GM12878 (cell line): ENCODE measurements around the gene SHISAL2B. TPM values are rescaled to one million over a fixed set of nuclear protein-coding genes. Genes with fewer than 3 reads are reported as not detected.

Source experiments
- ATAC-seq: fragments of 200-7000 bp; cut with Tn5 transposase; 3 replicates; pipeline ENCODE4 v1.9.1; 2020; ENCODE audit warnings: mild to moderate bottlenecking, moderate library complexity
- BruUV-seq: library from RNA; stranded (reverse); fragments of 400-500 nt; replicated peaks from 2 replicates; lab custom pipeline; 2021; lab: Mats Ljungman, UMichigan
- CTCF ChIA-PET: fragments of 300-600 bp; sonication (Branson Sonifier 250); formaldehyde crosslinking; extraction: SDS; loops from one replicate; lab custom pipeline; 2021; ENCODE audit warnings: inconsistent platforms; lab: Yijun Ruan, JAX
- POLR2A ChIA-PET: fragments of 350-600 bp; formaldehyde crosslinking; extraction: SDS; loops from one replicate; lab custom pipeline; 2021; ENCODE audit warnings: inconsistent platforms; lab: Charles Lee
- RAD21 ChIA-PET: fragments of 300-600 bp; sonication (Branson Sonifier 250); formaldehyde crosslinking; loops from one replicate; lab custom pipeline; 2023; ENCODE audit warnings: antibody characterized with exemption; ENCODE audit not compliant: unreplicated experiment; lab: Charles Lee
- SMC1A ChIA-PET: fragments of 300-600 bp; sonication (Branson Sonifier 250); formaldehyde crosslinking; loops from one replicate; lab custom pipeline; 2023; ENCODE audit not compliant: unreplicated experiment, uncharacterized antibody; lab: Charles Lee
- DNase-seq: peaks from one replicate; pipeline ENCODE4 v3.0.0-alpha.2; 2011; ENCODE audit warnings: low read depth, low spot score
- FAIRE-seq: peaks from 3 replicates; lab custom pipeline; 2011; peaks lifted over from hg19 to GRCh38; lab: Jason Lieb, UNC
- H2AFZ ChIP-seq: 2 replicates; pipeline ENCODE4 v1.6.0; 2011; ENCODE audit warnings: low read depth, low read length, control low read depth; ENCODE audit not compliant: control insufficient read depth
- H3K27ac ChIP-seq: 2 replicates; pipeline ENCODE4 v1.5.1; 2011; ENCODE audit warnings: control low read depth; ENCODE audit not compliant: control insufficient read depth, insufficient read depth
- H3K27me3 ChIP-seq, 2 experiments: replicated peaks in 1 of 2; 2 replicates each; pipeline versions ENCODE4 v1.6.0 to v1.6.1; 2011; ENCODE audit warnings: low read length in 1 of 2; ENCODE audit not compliant: control insufficient read depth in 2 of 2, insufficient read depth in 2 of 2
- H3K36me3 ChIP-seq, 2 experiments: 2 replicates each; pipeline ENCODE4 v1.5.1; 2011; ENCODE audit warnings: low read length in 1 of 2; ENCODE audit not compliant: control insufficient read depth in 2 of 2, insufficient read depth in 2 of 2
- H3K4me1 ChIP-seq: 2 replicates; pipeline ENCODE4 v1.6.1; 2011; ENCODE audit warnings: mild to moderate bottlenecking, low read length, moderate library complexity, mixed read lengths; ENCODE audit not compliant: control insufficient read depth, insufficient read depth
- H3K4me2 ChIP-seq: 2 replicates; pipeline ENCODE4 v1.6.0; 2011; ENCODE audit warnings: control low read depth; ENCODE audit not compliant: control insufficient read depth, insufficient read depth
- H3K4me3 ChIP-seq: fragments of 200-600 bp; sonication (generic); 2 replicates; pipeline ENCODE4 v1.5.1; 2016
- H3K79me2 ChIP-seq: 2 replicates; pipeline ENCODE4 v1.6.0; 2011; ENCODE audit warnings: low read length; ENCODE audit not compliant: control insufficient read depth, insufficient read depth
- H3K9ac ChIP-seq: 2 replicates; pipeline ENCODE4 v1.8.0; 2011; ENCODE audit warnings: low read length, control low read depth, mixed read lengths; ENCODE audit not compliant: control insufficient read depth, insufficient read depth
- H3K9me3 ChIP-seq: replicated peaks from 3 replicates; pipeline ENCODE4 v1.5.1; 2011; ENCODE audit warnings: mild to moderate bottlenecking, low read length; ENCODE audit not compliant: control insufficient read depth, insufficient read depth
- H4K20me1 ChIP-seq: 2 replicates; pipeline ENCODE4 v1.6.0; 2011; ENCODE audit not compliant: control insufficient read depth, insufficient read depth
- CHD2 ChIP-seq: IDR thresholded peaks from 2 replicates; pipeline ENCODE4 v1.6.1; 2011; ENCODE audit warnings: low read depth, low read length, improper control_type of control experiment, borderline replicate concordance
- HDGF ChIP-seq: fragments of 450-650 bp; IDR thresholded peaks from 2 replicates; pipeline ENCODE4 v1.6.1; 2016; ENCODE audit warnings: antibody characterized with exemption
- JUND ChIP-seq: IDR thresholded peaks from 2 replicates; pipeline ENCODE4 v1.6.1; 2012; ENCODE audit warnings: low read depth, mild to moderate bottlenecking, low read length, improper control_type of control experiment, moderate library complexity
- NR2F1 ChIP-seq: fragments of 450-650 bp; conservative IDR thresholded peaks from 2 replicates; pipeline ENCODE4 v1.6.1; 2017; ENCODE audit warnings: mild to moderate bottlenecking
- POLR2AphosphoS2 ChIP-seq: IDR thresholded peaks from 2 replicates; pipeline ENCODE4 v1.6.1; 2011; ENCODE audit warnings: low read depth, mild to moderate bottlenecking, low read length, improper control_type of control experiment, moderate library complexity
- RCOR1 ChIP-seq: conservative IDR thresholded peaks from 2 replicates; pipeline ENCODE4 v1.6.1; 2012; ENCODE audit warnings: low read depth, low read length, improper control_type of control experiment
- RUNX3 ChIP-seq: IDR thresholded peaks from 2 replicates; pipeline ENCODE4 v1.6.1; 2012; ENCODE audit warnings: low read length, inconsistent platforms
- SIN3A ChIP-seq: IDR thresholded peaks from 2 replicates; pipeline ENCODE4 v1.6.1; 2012; ENCODE audit warnings: low read depth, low read length, improper control_type of control experiment
- ZSCAN29 ChIP-seq: fragments of 450-650 bp; IDR thresholded peaks from 2 replicates; pipeline ENCODE4 v1.6.1; 2017; ENCODE audit warnings: mild to moderate bottlenecking, moderate library complexity
- WGBS: methylation state at CpG from one replicate; pipeline ENCODE4 v1.1.6; 2016; ENCODE audit warnings: low lambda C conversion rate; ENCODE audit not compliant: insufficient replicate concordance, insufficient coverage; ENCODE audit errors: missing lambda C conversion rate; 5-methylcytosine and 5-hydroxymethylcytosine counted together
- in situ Hi-C: fragments of 300-500 bp; cut with MboI; formaldehyde crosslinking; loops from 9 replicates; pipeline ENCODE4 v1.14.3; 2018; ENCODE audit warnings: mixed read lengths
- intact Hi-C: fragments of 100-400 bp; cut with micrococcal nuclease; formaldehyde crosslinking; loops from one replicate; pipeline ENCODE4 v1.14.2; 2022; ENCODE audit not compliant: unreplicated experiment
- polyA plus RNA-seq, 11 experiments: library from polyadenylated mRNA; depleted of rRNA in 4 of 11; unstranded in 6 of 11; stranded (reverse) in 5 of 11; fragments of >200 nt; fragmentation: Nextera tagmentation in 4 of 11; fragmentation: Illumina TruSeq in 1 of 11; extraction: Ambion mirVana in 4 of 11; extraction: Trizol in 1 of 11; gene quantifications; 1 replicate in 1 of 11; 2 replicates in 10 of 11; pipeline versions ENCODE4 v1.2.1 to v1.2.3, GENCODE V29; 2011 to 2016; ENCODE audit warnings: inconsistent platforms in 2 of 11, missing spikeins in 2 of 11, low read depth in 1 of 11
- total RNA-seq, 4 experiments: library from RNA; depleted of rRNA in 3 of 4; stranded (reverse); fragments of >200 nt in 3 of 4; fragmentation: Illumina TruSeq in 1 of 4; extraction: Trizol in 1 of 4; gene quantifications; 2 replicates each; pipeline versions ENCODE4 v1.2.1 to v1.2.3, GENCODE V29; 2013 to 2021
- TF ChIP-seq, protein P1 (sequence below): IDR thresholded peaks from 2 replicates; pipeline ENCODE4 v1.6.1; 2012; ENCODE audit warnings: low read length, inconsistent platforms
- TF ChIP-seq, protein P2 (sequence below): fragments of 450-650 bp; formaldehyde crosslinking; IDR thresholded peaks from 2 replicates; pipeline ENCODE4 v1.4.0; 2022; ENCODE audit warnings: mild to moderate bottlenecking, moderate library complexity
- TF ChIP-seq, protein P3 (sequence below): fragments of 450-650 bp; IDR thresholded peaks from 2 replicates; pipeline ENCODE4 v1.6.1; 2017; ENCODE audit warnings: mild to moderate bottlenecking, moderate library complexity

The SHISAL2B gene
- total and polyA plus RNA-seq, 10 of the 15 experiments (the other 5 are each of a cell fraction or from before 2014, with no cell fraction given): not detected

DNA sequence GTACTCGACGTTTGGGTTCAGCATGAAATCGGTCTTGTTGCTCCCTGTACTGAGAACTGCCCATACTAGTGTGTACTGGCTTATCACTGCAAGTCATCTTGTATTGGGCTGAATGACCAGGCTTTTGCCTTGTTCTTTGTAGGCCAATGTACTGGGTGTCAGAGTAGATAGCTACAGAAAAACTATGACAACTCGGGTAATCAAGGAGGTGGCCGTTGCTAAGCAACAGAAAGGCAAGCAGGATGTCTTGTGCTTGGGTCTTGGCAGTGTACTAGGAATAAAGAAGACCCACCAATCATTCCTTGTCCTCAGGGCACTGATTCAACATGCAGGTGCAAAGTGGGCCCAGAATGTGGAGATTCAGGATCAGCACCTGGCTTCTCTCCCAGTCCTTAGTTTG, 11.9 kb upstream of the SHISAL2B start:
- CTCF ChIA-PET: interaction anchor here (2.3 kb wide), 1 partner anchor 43 kb away, joined by 8 read pairs; no protein-coding TSS in a partner anchor
- ATAC-seq: no peak
- TF ChIP-seq POLR2AphosphoS2: no peak
- TF ChIP-seq RUNX3: no peak
- TF ChIP-seq, protein P1, sequence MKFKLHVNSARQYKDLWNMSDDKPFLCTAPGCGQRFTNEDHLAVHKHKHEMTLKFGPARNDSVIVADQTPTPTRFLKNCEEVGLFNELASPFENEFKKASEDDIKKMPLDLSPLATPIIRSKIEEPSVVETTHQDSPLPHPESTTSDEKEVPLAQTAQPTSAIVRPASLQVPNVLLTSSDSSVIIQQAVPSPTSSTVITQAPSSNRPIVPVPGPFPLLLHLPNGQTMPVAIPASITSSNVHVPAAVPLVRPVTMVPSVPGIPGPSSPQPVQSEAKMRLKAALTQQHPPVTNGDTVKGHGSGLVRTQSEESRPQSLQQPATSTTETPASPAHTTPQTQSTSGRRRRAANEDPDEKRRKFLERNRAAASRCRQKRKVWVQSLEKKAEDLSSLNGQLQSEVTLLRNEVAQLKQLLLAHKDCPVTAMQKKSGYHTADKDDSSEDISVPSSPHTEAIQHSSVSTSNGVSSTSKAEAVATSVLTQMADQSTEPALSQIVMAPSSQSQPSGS: no peak
- no peak for TF ChIP-seq RCOR1
- TF ChIP-seq SIN3A: no peak
- TF ChIP-seq ZSCAN29: no peak
- no peak for TF ChIP-seq NR2F1
- no peak for TF ChIP-seq CHD2
- no peak for TF ChIP-seq JUND
- TF ChIP-seq, protein P2, sequence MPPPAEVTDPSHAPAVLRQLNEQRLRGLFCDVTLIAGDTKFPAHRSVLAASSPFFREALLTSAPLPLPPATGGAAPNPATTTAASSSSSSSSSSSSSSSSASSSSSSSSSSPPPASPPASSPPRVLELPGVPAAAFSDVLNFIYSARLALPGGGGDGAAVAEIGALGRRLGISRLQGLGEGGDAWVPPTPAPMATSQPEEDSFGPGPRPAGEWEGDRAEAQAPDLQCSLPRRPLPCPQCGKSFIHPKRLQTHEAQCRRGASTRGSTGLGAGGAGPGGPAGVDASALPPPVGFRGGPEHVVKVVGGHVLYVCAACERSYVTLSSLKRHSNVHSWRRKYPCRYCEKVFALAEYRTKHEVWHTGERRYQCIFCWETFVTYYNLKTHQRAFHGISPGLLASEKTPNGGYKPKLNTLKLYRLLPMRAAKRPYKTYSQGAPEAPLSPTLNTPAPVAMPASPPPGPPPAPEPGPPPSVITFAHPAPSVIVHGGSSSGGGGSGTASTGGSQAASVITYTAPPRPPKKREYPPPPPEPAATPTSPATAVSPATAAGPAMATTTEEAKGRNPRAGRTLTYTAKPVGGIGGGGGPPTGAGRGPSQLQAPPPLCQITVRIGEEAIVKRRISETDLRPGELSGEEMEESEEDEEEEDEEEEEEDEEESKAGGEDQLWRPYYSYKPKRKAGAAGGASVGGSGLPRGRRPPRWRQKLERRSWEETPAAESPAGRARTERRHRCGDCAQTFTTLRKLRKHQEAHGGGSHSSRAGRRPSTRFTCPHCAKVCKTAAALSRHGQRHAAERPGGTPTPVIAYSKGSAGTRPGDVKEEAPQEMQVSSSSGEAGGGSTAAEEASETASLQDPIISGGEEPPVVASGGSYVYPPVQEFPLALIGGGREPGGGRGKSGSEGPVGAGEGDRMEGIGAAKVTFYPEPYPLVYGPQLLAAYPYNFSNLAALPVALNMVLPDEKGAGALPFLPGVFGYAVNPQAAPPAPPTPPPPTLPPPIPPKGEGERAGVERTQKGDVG (CRISPR knock-in tag): no peak
- TF ChIP-seq, protein P3, sequence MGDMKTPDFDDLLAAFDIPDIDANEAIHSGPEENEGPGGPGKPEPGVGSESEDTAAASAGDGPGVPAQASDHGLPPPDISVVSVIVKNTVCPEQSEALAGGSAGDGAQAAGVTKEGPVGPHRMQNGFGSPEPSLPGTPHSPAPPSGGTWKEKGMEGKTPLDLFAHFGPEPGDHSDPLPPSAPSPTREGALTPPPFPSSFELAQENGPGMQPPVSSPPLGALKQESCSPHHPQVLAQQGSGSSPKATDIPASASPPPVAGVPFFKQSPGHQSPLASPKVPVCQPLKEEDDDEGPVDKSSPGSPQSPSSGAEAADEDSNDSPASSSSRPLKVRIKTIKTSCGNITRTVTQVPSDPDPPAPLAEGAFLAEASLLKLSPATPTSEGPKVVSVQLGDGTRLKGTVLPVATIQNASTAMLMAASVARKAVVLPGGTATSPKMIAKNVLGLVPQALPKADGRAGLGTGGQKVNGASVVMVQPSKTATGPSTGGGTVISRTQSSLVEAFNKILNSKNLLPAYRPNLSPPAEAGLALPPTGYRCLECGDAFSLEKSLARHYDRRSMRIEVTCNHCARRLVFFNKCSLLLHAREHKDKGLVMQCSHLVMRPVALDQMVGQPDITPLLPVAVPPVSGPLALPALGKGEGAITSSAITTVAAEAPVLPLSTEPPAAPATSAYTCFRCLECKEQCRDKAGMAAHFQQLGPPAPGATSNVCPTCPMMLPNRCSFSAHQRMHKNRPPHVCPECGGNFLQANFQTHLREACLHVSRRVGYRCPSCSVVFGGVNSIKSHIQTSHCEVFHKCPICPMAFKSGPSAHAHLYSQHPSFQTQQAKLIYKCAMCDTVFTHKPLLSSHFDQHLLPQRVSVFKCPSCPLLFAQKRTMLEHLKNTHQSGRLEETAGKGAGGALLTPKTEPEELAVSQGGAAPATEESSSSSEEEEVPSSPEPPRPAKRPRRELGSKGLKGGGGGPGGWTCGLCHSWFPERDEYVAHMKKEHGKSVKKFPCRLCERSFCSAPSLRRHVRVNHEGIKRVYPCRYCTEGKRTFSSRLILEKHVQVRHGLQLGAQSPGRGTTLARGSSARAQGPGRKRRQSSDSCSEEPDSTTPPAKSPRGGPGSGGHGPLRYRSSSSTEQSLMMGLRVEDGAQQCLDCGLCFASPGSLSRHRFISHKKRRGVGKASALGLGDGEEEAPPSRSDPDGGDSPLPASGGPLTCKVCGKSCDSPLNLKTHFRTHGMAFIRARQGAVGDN: no peak
- TF ChIP-seq HDGF: no peak

More for the DNA sequence above, 11.9 kb upstream of the SHISAL2B start:
- Histone ChIP-seq H3K36me3 (no peaks in the 10 kb centered on the region), H3K79me2 (no peaks in the 10 kb centered on the region), H2AFZ (no peak overlapping the region), H3K27ac (no peak overlapping the region), H3K4me3 (no peak overlapping the region), H3K4me2 (no peak overlapping the region), H3K4me1 (no peaks in the 10 kb centered on the region), H3K9ac (no peak overlapping the region), H3K9me3 (no peaks in the 10 kb centered on the region), H4K20me1 (no peaks in the 10 kb centered on the region), H3K27me3 (no peaks in the 10 kb centered on the region)
- FAIRE-seq (no peak), DNase-seq (no peak)
- POLR2A ChIA-PET: no interaction called here
- SMC1A ChIA-PET: no interaction called here
- in situ Hi-C loops (no loop called here), intact Hi-C loops (no loop called here)
- WGBS: 58% methylated on average over 5 of the region's 5 CpGs
- RAD21 ChIA-PET: no interaction called here
- no TSS peak for BruUV-seq
